CD4-positive, alpha-beta T cell treated with Interleukin-2 at 100 ng/mL for 4 hours (primary cell): Measurements from ENCODE around the gene DENND1B.

Source experiments
- DNase-seq: peaks from one replicate; pipeline ENCODE4 v3.0.0-alpha.2; 2020; ENCODE audit warnings: low spot score

Gene DENND1B

DNA sequence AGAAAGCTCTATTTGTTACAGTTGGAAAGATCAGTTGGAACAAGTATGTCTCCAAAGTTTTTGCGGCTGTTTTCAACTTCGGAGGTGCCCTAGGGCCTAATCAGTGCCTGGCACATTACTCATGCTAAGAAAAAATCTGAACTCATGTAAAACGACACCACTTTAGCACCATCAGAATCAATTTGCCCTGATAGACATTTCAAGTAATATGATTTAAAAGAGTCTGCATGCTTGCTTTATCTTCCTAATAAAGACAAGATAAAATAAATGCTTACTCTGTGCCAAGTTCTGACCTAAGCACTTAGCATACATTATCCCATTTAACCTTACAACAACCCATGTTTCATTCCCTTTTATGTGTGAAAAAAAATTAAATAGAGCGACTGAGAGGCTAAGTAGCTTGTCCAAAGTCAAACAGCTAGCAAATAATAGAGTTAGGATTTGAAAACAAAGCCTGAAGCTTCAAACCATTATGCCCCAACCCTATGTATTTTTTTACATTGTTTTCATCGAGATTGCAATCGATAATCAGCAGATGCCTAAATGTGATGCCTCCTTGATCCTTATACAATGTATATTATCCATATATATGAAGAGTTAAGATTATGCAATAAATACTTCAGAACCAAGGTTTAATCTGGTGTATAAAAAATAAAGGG is 91.3 kb downstream of the DENND1B start:
- DNase-seq, result no peak

GRCh38 chr1:197683280-197683679 is 92.0 kb downstream of the DENND1B start:
- no peak for DNase-seq

DNA sequence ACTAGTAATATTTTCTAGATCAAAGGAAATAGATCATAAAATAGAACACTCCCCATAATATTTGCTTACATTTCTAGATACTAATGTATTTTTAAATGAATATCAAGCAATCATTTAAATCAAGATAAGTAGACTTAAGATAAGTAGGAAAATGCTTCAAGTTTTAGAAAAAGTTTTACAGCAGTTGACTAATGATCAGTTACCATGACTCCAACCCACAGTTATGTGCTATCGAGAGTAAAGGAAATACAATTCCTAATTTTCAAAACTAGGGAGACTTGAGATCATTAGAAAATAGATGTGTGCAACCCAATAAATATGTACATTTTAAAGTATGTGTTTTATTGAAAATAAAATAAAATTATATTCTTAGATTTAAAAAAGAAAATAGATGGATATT is 95.0 kb downstream of the DENND1B start:
- no peak for DNase-seq

DNA sequence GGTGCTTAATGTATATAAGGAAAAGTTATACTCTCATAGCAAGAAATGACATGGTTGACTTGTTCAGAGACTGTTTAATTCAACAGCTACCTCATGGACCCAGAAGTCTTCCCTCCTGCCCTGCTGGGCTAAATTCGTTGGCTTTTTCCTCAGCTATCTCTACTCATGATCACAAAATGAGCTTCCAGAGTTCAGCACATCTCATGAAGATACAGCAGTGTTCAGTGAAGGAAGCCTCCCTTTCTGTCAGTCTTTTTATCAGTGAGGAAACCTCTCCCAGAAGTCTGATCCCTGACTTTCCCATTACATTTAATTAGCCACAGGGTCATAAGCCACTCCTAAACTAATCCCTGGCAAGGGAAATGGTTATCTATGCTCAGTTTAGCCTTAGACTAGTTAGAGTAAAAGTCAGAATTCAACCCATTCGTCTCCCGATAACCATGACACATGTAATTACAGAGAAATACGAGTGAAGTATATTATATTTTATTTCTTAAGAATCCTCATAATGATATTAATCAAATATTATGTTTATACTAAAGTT is 97.5 kb downstream of the DENND1B start:
- no peak for DNase-seq

DNA sequence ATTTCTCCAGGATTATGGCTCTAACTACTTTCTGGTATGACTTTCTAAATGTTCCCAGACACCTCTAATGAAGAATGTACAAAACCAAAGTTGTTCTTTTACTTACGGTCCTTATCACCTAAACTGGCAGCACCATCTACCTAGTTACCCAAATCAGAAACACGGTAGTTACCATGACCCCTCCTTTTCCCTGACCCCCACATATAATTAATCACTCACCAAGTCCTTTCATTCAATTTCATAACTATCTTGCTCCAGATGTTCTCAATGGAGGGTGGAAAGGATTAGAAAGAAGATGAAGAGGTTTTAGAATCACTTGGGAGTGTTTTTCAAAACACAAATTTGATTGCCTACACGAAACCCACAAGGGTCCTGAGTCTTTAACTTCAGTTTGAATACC is 98.0 kb downstream of the DENND1B start:
- no peak for DNase-seq

GRCh38 chr1:197675583-197676208 is 99.6 kb downstream of the DENND1B start:
- no peak for DNase-seq

DNA sequence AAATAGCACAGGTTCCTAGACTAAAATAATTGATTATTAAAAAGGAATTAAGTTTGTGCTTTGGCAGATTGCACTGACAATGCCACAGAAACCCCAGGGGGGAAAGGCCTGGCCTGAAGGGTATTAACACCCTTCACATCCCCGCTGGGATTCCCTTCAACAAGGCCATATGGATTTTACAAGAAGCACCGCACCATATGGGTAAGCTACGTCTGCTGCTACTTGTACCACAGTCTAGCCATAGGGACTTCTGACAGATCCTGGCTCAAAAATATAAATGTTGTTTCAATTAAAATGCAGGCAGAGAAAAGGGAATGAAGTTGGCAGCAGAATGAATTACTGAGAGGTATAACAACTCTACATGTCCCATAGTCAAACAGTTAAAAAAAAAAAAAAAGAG is 101.0 kb downstream of the DENND1B start:
- DNase-seq, result no peak

- DNase-seq, result no peak
These were observed 102.0 kb downstream of the DENND1B start for GRCh38 chr1:197673292-197673691.

- no peak for DNase-seq
These were observed 102.9 kb downstream of the DENND1B start for GRCh38 chr1:197672347-197672746.

DNA sequence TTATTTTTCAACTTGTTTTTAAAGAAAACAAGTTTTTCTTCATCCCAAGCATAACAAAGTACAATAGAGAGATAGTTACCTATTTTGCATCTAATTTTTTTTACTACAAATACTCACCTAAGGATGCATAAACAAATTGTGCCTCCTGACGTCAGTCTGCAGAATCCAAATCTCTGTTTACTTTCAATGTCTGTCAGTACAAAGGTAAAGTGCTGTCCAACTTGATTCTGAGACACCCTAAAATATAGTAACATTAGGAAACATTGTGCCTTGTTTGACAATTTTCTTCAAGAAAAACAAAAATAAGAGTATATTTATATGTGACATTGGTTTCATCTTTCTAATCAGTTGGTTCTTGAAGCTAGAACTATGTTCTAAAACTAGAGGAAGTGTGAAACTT is 103.4 kb downstream of the DENND1B start:
- no peak for DNase-seq

DNA sequence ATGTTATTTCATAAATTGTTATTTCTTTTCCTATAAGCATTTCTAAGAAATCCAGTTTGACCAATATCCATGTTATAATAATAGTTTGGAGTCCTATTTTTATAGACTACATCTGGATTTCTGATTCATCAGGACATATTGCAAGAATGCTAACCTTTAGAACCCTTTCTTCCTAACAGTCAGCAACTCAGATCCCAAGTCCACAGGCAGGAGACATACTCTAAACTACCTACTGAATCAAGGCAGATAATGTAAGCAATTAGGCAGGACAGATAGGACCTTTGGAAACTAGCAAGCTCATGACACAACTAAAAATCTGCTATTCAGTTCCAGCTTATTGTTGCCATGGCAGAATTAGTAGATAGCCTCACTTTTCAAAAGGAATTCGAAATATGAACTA is 104.1 kb downstream of the DENND1B start:
- DNase-seq, result no peak

GRCh38 chr1:197666769-197667285 is 108.5 kb downstream of the DENND1B start:
- no peak for DNase-seq

GRCh38 chr1:197664391-197664790 is 110.9 kb downstream of the DENND1B start:
- no peak for DNase-seq

DNA sequence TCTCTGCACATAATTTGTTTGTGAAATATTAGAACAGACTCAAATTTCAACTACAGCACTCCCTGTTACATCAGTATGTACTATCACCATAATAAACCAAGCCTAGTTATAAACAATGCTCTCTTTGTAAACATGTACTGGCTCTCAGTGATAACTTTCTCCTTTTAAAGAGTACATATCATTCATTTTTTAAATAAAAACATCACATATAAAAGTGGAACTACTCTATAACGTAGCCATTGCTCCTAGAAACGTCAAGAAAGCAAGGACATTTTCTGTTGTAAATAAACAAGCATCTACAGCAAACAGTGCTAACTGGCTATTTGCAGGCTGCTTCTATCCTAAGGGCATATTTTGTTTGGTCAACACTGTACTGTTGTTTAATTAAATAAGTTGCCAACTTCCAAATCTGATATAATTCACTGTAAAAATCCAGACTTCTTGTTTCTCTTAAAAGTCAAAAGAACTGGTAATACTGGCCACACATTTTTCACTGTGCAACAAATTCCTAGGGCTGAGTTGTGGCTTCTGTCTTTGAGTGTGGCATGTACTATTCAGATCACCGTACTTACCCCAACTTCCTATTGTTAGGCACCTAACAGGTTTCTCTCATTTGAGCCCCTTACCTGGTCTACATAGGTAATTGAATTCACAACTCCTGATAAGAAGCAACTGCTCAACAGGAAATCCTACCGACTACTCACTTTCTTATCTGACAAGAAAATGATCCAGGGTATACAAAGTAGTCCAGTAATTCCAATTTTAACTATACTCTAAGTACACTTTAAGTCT is 111.9 kb downstream of the DENND1B start:
- no peak for DNase-seq

DNA sequence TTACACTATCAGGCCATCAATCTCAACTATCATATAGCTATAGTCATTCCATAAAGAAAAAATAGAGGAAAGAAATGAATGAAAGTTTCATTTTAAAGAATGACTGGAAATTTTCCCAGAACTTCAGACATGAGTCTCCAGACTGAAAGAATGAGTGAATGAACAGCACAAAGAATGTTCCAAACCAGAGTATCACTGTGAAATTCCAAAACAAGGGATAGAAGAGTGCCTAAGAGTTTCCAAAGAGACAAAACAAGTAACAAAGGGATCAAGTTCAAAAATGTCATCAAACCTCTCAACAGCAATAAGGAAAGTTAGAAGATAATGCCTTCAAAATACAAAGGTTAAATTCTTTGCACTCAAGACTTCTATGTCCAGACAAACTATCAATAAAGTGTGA is 114.9 kb downstream of the DENND1B start:
- no peak for DNase-seq

GRCh38 chr1:197659171-197659570 is 116.1 kb downstream of the DENND1B start:
- no peak for DNase-seq

DNA sequence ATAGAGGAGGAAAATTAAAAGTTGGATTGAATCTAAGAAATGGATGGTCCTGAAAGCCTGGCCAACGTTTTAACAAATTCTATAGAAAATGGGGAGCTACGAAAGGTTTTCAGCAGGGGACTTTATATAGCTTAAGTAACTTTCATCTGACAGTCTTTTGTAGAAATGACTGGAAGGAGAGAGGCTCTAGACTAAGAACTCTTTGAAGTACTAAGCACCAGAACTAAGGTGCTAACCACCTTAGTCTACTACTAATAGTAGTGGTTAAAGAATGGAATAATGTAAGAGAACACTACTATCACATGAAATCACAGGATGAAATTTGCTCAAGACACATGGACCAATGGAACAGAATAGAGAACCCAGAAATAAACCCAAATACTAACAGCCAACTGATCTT is 126.1 kb downstream of the DENND1B start:
- no peak for DNase-seq

GRCh38 chr1:197638316-197638715 is 137.0 kb downstream of the DENND1B start:
- no peak for DNase-seq

DNA sequence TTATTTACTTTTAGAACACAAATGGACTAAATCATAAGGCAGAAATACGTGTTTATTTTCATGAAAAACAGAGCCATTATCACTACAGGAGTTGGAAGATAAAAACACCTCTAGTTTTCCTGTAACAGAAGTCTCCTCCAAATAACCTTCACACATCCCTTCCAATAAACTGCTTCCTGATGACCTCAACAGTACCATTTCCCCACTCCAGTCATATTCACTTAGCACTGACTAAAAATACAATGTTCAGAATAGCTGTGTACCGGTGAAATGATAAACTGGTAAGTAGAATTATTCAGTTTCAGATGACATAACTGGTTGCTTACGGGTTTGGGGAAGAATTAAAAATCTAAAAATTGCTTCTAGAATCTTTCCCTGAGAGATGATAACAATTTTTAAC is 137.9 kb downstream of the DENND1B start:
- no peak for DNase-seq

DNA sequence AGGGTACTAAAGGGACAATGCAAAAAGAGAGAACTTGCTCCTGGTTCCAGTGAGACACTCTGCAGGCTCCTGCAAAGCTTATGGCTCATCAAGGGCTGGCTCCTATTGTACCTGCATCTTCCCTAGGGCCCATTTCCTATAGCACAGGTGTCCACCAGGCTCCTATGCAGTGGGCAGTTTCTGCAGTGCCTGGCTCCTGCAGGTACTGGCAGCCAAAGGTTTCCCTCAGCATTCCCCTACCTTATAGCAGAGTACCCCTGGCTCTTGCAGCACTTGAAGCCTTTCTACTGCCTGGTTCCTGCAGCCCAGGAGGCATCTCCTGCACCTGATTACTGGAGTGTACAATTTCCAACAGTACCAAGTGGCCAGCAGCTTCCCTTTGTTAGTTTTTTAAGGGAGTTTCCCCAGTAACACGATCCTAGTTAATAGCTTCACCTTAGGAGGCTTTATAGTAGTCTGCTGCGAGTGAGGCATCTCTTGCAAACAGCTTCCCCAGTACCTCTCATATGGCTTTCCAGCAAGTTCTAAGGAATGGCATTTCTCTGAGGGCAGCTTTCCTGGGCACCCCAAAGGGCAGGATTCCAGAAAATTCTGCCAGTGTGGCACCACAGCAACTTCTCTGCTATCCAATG is 141.7 kb downstream of the DENND1B start:
- no peak for DNase-seq

- DNase-seq, result no peak
These were observed 142.6 kb downstream of the DENND1B start for GRCh38 chr1:197632651-197633050.

GRCh38 chr1:197632005-197632404 is 143.3 kb downstream of the DENND1B start:
- no peak for DNase-seq
